Transverse colon (tissue), 4 donors: ENCODE measurements around the gene EIF5B. TPM values are rescaled to one million over a fixed set of nuclear protein-coding genes. Genes with fewer than 3 reads are reported as not detected.

Experiments
- DNase-seq: peaks from one replicate; pipeline ENCODE4 v3.0.0-alpha.2; 2019
- H3K27ac ChIP-seq, 4 donors: fragments of 200-600 bp; sonication (generic); 2 replicates each; pipeline ENCODE4 v1.5.1; 2016 to 2018; ENCODE audit warnings: inconsistent platforms in 4 of 4
- H3K27me3 ChIP-seq: fragments of 200-600 bp; sonication (generic); 2 replicates; pipeline ENCODE4 v1.5.1; 2017; ENCODE audit warnings: inconsistent platforms
- H3K36me3 ChIP-seq, 4 donors: fragments of 200-600 bp; sonication (generic); 2 replicates each; pipeline ENCODE4 v1.5.1; 2017 to 2019; ENCODE audit warnings: inconsistent platforms in 4 of 4
- H3K4me1 ChIP-seq, 4 donors: fragments of 200-600 bp; sonication (generic); 2 replicates each; pipeline ENCODE4 v1.5.1; 2017 to 2020; ENCODE audit warnings: inconsistent platforms in 4 of 4
- H3K4me3 ChIP-seq, 4 donors: fragments of 200-600 bp; sonication (generic); 1 replicate in 1 of 4; 2 replicates in 3 of 4; pipeline versions ENCODE4 v1.5.1 to v1.6.1; 2017 to 2019; ENCODE audit warnings: inconsistent platforms in 4 of 4
- H3K9me3 ChIP-seq, 2 donors: fragments of 200-600 bp; sonication (generic); 2 replicates each; pipeline ENCODE4 v1.5.1; 2017 to 2019; ENCODE audit warnings: inconsistent platforms in 2 of 2
- EP300 ChIP-seq: sonication (generic); formaldehyde crosslinking; IDR thresholded peaks from one replicate; pipeline ENCODE4 v1.6.1; 2017; ENCODE audit warnings: antibody characterized with exemption, low read depth
- POLR2A ChIP-seq: fragments of 450-650 bp; IDR thresholded peaks from one replicate; pipeline ENCODE4 v1.6.1; 2016; ENCODE audit warnings: antibody characterized with exemption, mild to moderate bottlenecking, moderate library complexity
- POLR2AphosphoS5 ChIP-seq, 3 donors: sonication (generic); formaldehyde crosslinking; IDR thresholded peaks; one replicate each; pipeline ENCODE4 v1.6.1; 2016; ENCODE audit warnings: antibody characterized with exemption in 3 of 3
- WGBS, 2 donors: methylation state at CpG; one replicate each; pipeline ENCODE4 v1.1.5; 2018; ENCODE audit warnings: low coverage in 1 of 2; 5-methylcytosine and 5-hydroxymethylcytosine counted together
- in situ Hi-C, 4 donors: fragments of 200-750 bp; cut with MboI; loops; one replicate each; pipeline versions ENCODE4 v1.15.0 to v1.15.1; 2017; ENCODE audit warnings: low sequenced_read_pairs in 3 of 4, low pct_ligation_motif_present in 1 of 4, low pct_unique_long_range_greater_than_20kb in 1 of 4
- intact Hi-C: fragments of 100-400 bp; cut with DNase I; formaldehyde crosslinking; loops from one replicate; pipeline ENCODE4 v1.15.1; 2023; ENCODE audit warnings: low total_unique reads
- total RNA-seq, 4 donors: library from RNA; depleted of rRNA; stranded (reverse); fragments of >200 nt; gene quantifications; one replicate each; pipeline ENCODE4 v1.1.0, GENCODE V29; 2016
- TF ChIP-seq, protein P1 (sequence below), 5 experiments: fragments of 200-600 bp in 3 of 5; fragments of 450-650 bp in 2 of 5; sonication (generic) in 3 of 5; IDR thresholded peaks; 1 replicate in 2 of 5; 2 replicates in 3 of 5; pipeline ENCODE4 v1.5.1; 2016 to 2017; ENCODE audit warnings: antibody characterized with exemption in 5 of 5, inconsistent platforms in 3 of 5, mild to moderate bottlenecking in 2 of 5, moderate library complexity in 1 of 5

EIF5B gene
- total RNA-seq, 4 donors from 2014 or later = 13.1 to 32.6 (median 20.6) TPM

DNA sequence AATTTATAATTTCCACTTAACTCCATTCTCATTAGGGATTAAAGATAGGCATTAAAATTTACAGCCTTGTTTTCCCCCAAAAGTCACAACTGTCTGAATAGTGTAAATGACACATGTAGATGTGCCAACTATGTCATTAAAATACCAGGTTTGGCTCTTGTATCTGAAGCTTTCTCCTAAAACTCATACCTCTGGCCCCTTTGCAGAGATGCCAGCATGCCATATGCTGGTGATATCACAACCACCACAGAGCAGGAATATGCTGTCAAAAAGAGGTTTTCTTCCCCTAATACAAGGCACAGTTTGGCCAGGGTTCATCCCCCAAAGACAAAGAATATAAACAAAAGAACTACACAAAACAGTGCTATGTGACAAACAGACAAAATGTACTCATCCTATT is 87.2 kb downstream of the EIF5B start:
- Histone ChIP-seq H3K36me3 (peaks cover 0 to 39% (median 13%) of the 10 kb centered on the region in 4 donors), H3K4me1 (no peaks in the 10 kb centered on the region), H3K27ac (no peak overlapping the region), H3K9me3 (no peaks in the 10 kb centered on the region), H3K4me3 (no peak overlapping the region), H3K27me3 (no peaks in the 10 kb centered on the region)
- no peak for TF ChIP-seq POLR2AphosphoS5 (IDR thresholded peaks at IDR 0.05)
- no peak for TF ChIP-seq EP300
- intact Hi-C loops (loop anchor here (10.0 kb wide), 1 partner anchor 70 kb away; the partner anchor contains the start of gene REV1), in situ Hi-C loops (no loop called here)
- no peak for DNase-seq

DNA sequence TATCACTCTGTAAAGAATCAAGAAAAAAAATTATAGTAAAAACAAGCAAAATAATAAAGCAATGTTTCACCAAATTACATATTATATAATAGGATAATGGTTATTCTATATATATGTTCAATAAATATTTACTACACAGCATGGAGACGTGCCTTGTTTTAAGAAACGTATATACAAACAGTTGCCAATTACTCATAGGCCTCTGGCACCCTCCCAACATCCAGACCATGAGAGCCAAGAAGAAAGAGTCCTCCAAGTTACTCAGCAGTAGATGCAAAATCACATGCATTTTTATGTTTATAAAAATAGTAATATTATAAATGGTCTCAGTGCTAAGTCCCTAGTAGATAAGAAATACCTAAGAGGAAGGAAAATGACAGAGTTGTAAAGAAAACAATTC is 87.8 kb downstream of the EIF5B start:
- intact Hi-C loops = loop anchor here (10.0 kb wide), 1 partner anchor 70 kb away; the partner anchor contains the start of gene REV1
- TF ChIP-seq POLR2A (no peak), POLR2AphosphoS5 (IDR thresholded peaks at IDR 0.05) (no peak), EP300 (no peak)
- TF ChIP-seq, protein P1, sequence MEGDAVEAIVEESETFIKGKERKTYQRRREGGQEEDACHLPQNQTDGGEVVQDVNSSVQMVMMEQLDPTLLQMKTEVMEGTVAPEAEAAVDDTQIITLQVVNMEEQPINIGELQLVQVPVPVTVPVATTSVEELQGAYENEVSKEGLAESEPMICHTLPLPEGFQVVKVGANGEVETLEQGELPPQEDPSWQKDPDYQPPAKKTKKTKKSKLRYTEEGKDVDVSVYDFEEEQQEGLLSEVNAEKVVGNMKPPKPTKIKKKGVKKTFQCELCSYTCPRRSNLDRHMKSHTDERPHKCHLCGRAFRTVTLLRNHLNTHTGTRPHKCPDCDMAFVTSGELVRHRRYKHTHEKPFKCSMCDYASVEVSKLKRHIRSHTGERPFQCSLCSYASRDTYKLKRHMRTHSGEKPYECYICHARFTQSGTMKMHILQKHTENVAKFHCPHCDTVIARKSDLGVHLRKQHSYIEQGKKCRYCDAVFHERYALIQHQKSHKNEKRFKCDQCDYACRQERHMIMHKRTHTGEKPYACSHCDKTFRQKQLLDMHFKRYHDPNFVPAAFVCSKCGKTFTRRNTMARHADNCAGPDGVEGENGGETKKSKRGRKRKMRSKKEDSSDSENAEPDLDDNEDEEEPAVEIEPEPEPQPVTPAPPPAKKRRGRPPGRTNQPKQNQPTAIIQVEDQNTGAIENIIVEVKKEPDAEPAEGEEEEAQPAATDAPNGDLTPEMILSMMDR (IDR thresholded peaks at IDR 0.05) = no peak

DNA sequence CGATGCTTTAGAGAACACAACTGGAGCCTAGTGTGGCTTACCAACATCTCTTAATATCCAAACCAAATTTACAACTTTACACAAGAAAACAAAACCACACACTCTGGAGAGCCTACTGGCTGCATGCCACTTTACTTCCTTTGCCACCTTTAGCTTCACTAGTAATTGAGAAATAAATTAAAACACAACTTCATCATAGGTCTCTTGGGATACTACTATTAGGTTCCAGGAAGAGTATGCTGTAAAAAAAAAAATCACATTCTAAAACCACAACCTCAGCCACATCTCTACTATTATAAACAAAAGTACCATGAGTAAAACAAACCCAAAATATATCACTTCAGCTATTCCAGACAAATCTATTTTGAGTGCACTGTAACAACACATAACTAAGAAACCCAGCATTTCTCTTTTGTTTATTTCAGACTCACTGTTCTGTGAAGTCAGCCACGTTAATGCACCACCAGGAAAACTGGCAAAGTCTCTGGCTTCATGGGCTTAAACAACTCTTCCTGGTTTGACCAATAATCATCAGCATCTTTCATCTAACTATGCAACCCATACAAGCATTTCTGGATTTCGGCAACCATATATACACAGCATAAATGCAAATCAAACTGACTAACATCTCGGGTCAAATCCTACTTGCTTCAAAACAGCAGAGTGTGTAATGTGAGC is 93.6 kb downstream of the EIF5B start:
- Histone ChIP-seq H3K9me3 (no peaks in the 10 kb centered on the region), H3K36me3 (peaks cover 0 to 17% (median 6%) of the 10 kb centered on the region in 4 donors), H3K27ac (peak overlapping the region in 1 of 4 donors; percentile 4), H3K27me3 (no peaks in the 10 kb centered on the region), H3K4me1 (peaks cover 0 to 25% (median 10%) of the 10 kb centered on the region in 4 donors), H3K4me3 (no peak overlapping the region)
- in situ Hi-C loops = no loop called here
- TF ChIP-seq POLR2AphosphoS5 (IDR thresholded peaks at IDR 0.05) (no peak), POLR2A (no peak), EP300 (no peak)
- TF ChIP-seq, protein P1 (IDR thresholded peaks at IDR 0.05) = no peak
- 57 to 63% methylated on average over 3 to 4 of the region's 4 CpGs for WGBS, 2 donors
- DNase-seq = no peak
- intact Hi-C loops = no loop called here

More for the DNA sequence above, 87.8 kb downstream of the EIF5B start:
- Histone ChIP-seq H3K27me3 (no peaks in the 10 kb centered on the region), H3K4me3 (no peak overlapping the region), H3K36me3 (peaks cover 0 to 45% (median 14%) of the 10 kb centered on the region in 4 donors), H3K9me3 (no peaks in the 10 kb centered on the region), H3K4me1 (no peaks in the 10 kb centered on the region), H3K27ac (no peak overlapping the region)
- WGBS, 2 donors = 43 to 68% methylated on average over 2 of the region's 2 CpGs
- DNase-seq = no peak
- in situ Hi-C loops = no loop called here

DNA sequence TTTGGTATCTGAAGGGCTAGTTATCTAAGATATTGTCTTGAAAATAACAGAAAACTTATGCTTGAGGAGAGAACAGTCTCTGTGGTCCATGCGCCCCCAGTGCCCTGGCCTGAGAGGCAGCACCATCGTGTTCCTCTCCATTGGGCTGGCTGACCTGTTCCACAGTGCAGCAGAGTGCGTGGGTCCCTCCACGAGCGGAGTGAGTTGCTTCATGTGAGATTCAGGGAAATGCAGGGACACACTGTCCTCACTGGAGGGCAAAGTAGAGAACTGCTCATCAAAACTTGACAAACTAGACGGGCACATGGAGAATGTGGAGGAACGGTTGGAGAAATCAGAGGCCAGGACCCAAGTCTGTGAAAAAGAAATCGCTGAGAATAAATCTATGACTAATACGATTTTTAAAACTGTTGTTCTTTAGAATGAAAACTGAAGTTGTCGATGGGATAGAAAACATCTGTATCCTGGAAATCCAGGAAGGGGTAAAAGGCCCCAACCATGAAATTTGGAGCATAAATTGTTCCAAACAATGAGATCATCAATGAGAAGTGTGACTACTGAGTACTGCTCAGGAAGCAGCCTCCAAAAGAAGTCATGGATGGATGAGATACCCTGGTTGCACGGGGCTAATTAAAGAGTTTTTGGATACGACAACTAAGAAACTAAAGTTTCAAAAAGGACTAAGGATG is 94.5 kb downstream of the EIF5B start:
- H3K36me3 ChIP-seq = peaks cover 0 to 17% (median 6%) of the 10 kb centered on the region in 4 donors

More for the DNA sequence above, 94.5 kb downstream of the EIF5B start:
- Histone ChIP-seq H3K27me3 (no peaks in the 10 kb centered on the region), H3K27ac (no peak overlapping the region), H3K9me3 (no peaks in the 10 kb centered on the region), H3K4me3 (no peak overlapping the region), H3K4me1 (peaks cover 0 to 25% (median 10%) of the 10 kb centered on the region in 4 donors)
- WGBS, 2 donors = 87 to 92% methylated on average over 6 to 12 of the region's 12 CpGs
- intact Hi-C loops (no loop called here), in situ Hi-C loops (no loop called here)
- TF ChIP-seq POLR2A (no peak), POLR2AphosphoS5 (IDR thresholded peaks at IDR 0.05) (no peak), EP300 (no peak)
- TF ChIP-seq, protein P1 (IDR thresholded peaks at IDR 0.05) = no peak
- no peak for DNase-seq
